Thoracic aorta (tissue), 2 donors: ENCODE results near the gene PHETA2. TPM values are rescaled to one million over a fixed set of nuclear protein-coding genes. Genes with fewer than 3 reads are reported as not detected.
"Not testable (repeated sequence)": the region's sequence is repeated elsewhere in the genome, so short reads cannot be mapped to it uniquely, and the experiment has no call there.

ENCODE experiments used
- ATAC-seq: fragments of 150-250 bp; one replicate; pipeline ENCODE4 v1.8.0; 2017; ENCODE audit warnings: low read depth; ENCODE audit not compliant: insufficient number of reproducible peaks, low FRiP score
- DNase-seq: peaks from one replicate; pipeline ENCODE4 v3.0.0-alpha.2; 2020; ENCODE audit warnings: low spot score
- H3K27ac ChIP-seq, 2 donors: fragments of 200-600 bp; sonication (generic); 1 replicate in 1 of 2; 2 replicates in 1 of 2; pipeline ENCODE4 v1.5.1; 2016; ENCODE audit warnings: mild to moderate bottlenecking in 2 of 2, moderate library complexity in 2 of 2
- H3K27me3 ChIP-seq: fragments of 200-600 bp; sonication (generic); replicated peaks from 2 replicates; pipeline ENCODE4 v1.6.0; 2016; ENCODE audit warnings: mild to moderate bottlenecking; ENCODE audit not compliant: insufficient read depth
- H3K36me3 ChIP-seq: fragments of 200-600 bp; sonication (generic); one replicate; pipeline ENCODE4 v1.5.1; 2016
- H3K4me1 ChIP-seq, 2 donors: fragments of 200-600 bp; sonication (generic); 1 replicate in 1 of 2; 2 replicates in 1 of 2; pipeline versions ENCODE4 v1.5.1 to v1.6.0; 2016; ENCODE audit warnings: low read depth in 2 of 2, mild to moderate bottlenecking in 1 of 2; ENCODE audit not compliant: control insufficient read depth in 1 of 2
- H3K4me3 ChIP-seq: fragments of 200-600 bp; sonication (generic); 2 replicates; pipeline ENCODE4 v1.5.1; 2016; ENCODE audit warnings: mild to moderate bottlenecking
- H3K9me3 ChIP-seq: fragments of 200-600 bp; sonication (generic); 2 replicates; pipeline ENCODE4 v1.5.1; 2016
- CTCF ChIP-seq: fragments of 200-600 bp; sonication (generic); IDR thresholded peaks from one replicate; pipeline ENCODE4 v1.5.1; 2019; ENCODE audit warnings: antibody characterized with exemption
- total RNA-seq, 2 donors: library from RNA; depleted of rRNA; stranded (reverse); fragments of >200 nt; gene quantifications; one replicate each; pipeline versions ENCODE4 v1.1.0 to v1.2.3, GENCODE V29; 2016

PHETA2 gene
- total RNA-seq, 2 donors from 2014 or later, result 22.1 to 23.7 TPM

GRCh38 chr22:42070517-42071422, 3.3 kb upstream of the PHETA2 start, which contains the start of gene NAGA:
Gene NAGA, minus strand, starts transcription at chr22:42070812. Its CDS starts 515 bp downstream, at chr22:42070297.
- no peaks in the 10 kb centered on the region for H3K27me3 ChIP-seq
- H3K9me3 ChIP-seq, result no peaks in the 10 kb centered on the region
- DNase-seq (peak; percentile 93), ATAC-seq (peak; percentile 81)
- H3K27ac ChIP-seq, result peak within 1 kb of the TSS; percentile 69 to 87
- H3K36me3 ChIP-seq, result peaks cover 13% of the 10 kb centered on the region
- peaks cover 12 to 44% of the 10 kb centered on the region in 2 donors for H3K4me1 ChIP-seq
- H3K4me3 ChIP-seq, result peak within 1 kb of the TSS; percentile 85
- TF ChIP-seq CTCF, result no peak

DNA sequence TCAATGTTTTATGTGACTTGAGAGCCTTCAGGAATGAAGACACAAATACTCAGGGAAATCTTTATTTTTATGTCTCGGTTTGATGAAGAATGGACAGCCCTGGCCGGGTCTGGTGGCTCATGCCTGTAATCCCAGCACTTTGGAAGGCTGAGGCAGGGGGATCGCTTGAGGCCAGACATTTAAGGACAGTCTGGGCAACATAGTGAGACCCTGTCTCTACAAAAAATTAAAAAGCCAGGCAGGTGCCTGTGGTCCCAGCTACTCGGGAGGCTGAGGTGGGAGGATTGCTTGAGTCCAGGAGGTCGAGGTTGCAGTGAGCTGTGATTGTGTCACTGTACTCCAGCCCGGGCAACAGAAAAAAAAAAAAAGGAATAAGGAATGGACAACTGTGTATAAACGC, 2.5 kb upstream of the PHETA2 start:
- not testable (repeated sequence) for H3K9me3 ChIP-seq, ATAC-seq, H3K27me3 ChIP-seq, DNase-seq
- Histone ChIP-seq H3K36me3 (peaks cover 11% of the 10 kb centered on the region), H3K4me3 (peak overlapping the region; percentile 85), H3K4me1 (peaks cover 12 to 44% of the 10 kb centered on the region in 2 donors), H3K27ac (peak overlapping the region; percentile 69 to 87)

DNA sequence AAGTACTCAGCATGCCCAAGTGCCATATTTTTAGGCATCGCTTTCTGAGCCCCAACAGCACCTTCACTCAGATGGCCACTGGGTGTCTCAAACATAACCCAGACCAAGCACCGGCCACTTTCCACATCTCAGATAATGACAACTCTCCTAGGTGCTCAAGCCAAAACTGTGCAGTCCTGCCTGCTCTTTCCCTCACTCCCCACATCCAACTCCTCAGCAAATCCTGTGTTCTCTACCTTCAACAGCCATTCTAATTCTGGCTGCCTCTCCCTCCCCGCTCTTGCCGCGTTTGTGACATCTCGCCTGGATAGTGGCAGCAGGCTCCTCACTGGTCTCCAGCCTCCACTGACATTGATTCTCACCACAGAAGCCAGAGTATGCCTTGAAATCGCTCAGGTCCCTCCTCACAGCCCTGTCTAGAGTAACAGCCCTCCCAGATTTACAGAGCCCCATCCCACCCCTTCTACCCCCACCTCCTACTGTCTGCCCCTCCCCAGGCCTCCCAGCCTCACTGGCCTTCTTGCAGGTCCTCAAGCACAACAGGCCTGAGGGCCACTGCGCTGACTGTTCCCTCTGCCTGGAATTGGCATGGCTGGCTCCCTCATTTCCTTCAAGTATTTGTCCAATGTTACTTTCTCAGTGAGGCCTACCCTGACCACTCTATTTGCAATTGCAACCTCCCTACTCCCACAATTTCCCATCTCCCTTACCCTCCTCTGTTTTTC, 1.3 kb upstream of the PHETA2 start:
- H3K36me3 ChIP-seq, result no peaks in the 10 kb centered on the region
- peaks cover 12 to 49% of the 10 kb centered on the region in 2 donors for H3K4me1 ChIP-seq
- DNase-seq, result no peak
- no peak overlapping the region for H3K27ac ChIP-seq
- H3K4me3 ChIP-seq, result no peak overlapping the region
- H3K9me3 ChIP-seq, result no peaks in the 10 kb centered on the region
- no peak for TF ChIP-seq CTCF
- ATAC-seq, result no peak
- H3K27me3 ChIP-seq, result no peaks in the 10 kb centered on the region

DNA sequence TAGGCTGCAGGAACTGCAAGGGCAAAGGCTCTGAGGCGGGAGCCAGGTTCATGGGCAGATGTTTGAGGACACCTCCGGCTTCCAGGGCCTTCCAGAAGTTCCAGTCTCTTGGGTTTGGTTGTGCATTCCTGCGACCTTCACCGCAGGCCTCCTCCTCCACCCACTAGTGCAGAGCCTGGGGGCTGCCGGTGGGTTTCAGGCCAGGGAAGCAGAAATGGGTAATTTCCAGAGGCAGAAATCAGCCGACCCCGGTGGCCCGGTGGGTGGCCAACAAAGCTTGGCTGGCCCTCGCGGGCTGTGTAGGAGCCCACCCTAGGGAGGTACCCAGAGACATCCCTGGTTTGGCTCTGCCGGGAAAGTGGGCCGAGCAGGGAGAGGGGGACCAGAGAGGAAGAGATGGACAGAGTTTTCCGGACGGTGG, 417 bp upstream of the PHETA2 start:
- DNase-seq (no peak), ATAC-seq (no peak)
- Histone ChIP-seq H3K27ac (peak overlapping the region; percentile 86 to 88), H3K36me3 (no peaks in the 10 kb centered on the region), H3K4me3 (peak overlapping the region; percentile 90), H3K9me3 (no peaks in the 10 kb centered on the region), H3K27me3 (no peaks in the 10 kb centered on the region), H3K4me1 (peaks cover 15 to 58% of the 10 kb centered on the region in 2 donors)
- no peak for TF ChIP-seq CTCF

GRCh38 chr22:42074846-42075676, 1.0 kb downstream of the PHETA2 start:
- H3K36me3 ChIP-seq, result no peaks in the 10 kb centered on the region
- DNase-seq (no peak), ATAC-seq (no peak)
- peaks cover 20 to 54% of the 10 kb centered on the region in 2 donors for H3K4me1 ChIP-seq
- no peaks in the 10 kb centered on the region for H3K9me3 ChIP-seq
- H3K27me3 ChIP-seq, result no peaks in the 10 kb centered on the region
- TF ChIP-seq CTCF, result no peak
- peak overlapping the region; percentile 90 for H3K4me3 ChIP-seq
- H3K27ac ChIP-seq, result peak overlapping the region; percentile 86 to 88
